Measurements from ENCODE around the gene COL25A1. TPM values are rescaled to one million over a fixed set of nuclear protein-coding genes. Genes with fewer than 3 reads are reported as not detected.

Gene COL25A1
- total RNA-seq, 1 donor from 2014 or later: 10.4 TPM

DNA sequence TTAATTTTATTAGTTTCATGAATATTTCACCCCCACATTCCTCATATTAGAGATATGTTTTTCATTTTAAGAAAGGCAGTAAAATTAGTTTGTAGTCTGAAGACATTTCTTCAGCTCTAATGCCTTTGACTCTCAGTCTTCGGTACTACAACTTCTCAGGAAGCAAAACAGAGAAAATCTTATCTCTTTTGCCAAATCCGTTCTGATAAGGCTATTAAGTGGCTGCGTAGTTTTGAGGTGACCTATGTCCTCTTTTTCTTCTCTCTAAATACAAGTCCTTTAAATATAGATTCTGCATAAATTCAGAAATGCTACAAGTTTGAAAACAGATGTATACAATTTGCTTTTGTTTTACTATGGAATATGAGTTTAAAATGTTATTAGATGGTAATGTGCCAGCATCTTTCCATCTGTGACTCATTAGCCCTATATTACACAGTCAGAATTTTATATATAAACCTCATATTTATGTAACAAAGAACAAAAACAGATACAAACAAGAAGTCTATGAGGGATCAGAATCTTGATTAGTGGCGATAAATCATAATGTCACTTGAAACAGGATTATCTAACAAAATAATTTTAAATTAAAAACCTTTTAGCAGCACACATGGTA is 358.4 kb downstream of the COL25A1 start:
- no peak for TF ChIP-seq CTCF (IDR thresholded peaks at IDR 0.05; ENCODE audit: insufficient read depth, low read depth, low read length)
- TF ChIP-seq EZH2 (IDR thresholded peaks at IDR 0.05; ENCODE audit: insufficient read depth, low read length): no peak
- Mint-ChIP-seq H3K27me3 (ENCODE audit: low read depth, unreplicated experiment) (no peaks in the 10 kb centered on the region), H3K9me3 (ENCODE audit: unreplicated experiment) (no peaks in the 10 kb centered on the region), H3K4me1 (ENCODE audit: low read depth, unreplicated experiment) (peaks cover 9% of the 10 kb centered on the region), H3K4me3 (ENCODE audit: unreplicated experiment) (no peak overlapping the region), H3K27ac (ENCODE audit: unreplicated experiment) (no peak overlapping the region), H3K36me3 (ENCODE audit: low read depth, unreplicated experiment) (no peaks in the 10 kb centered on the region)
- Histone ChIP-seq H3K9ac (ENCODE audit: low read length) (no peak overlapping the region), H3K9me3 (ENCODE audit: insufficient read depth, low read depth, low read length) (no peaks in the 10 kb centered on the region), H3K4me1 (ENCODE audit: insufficient read depth, low read length) (no peaks in the 10 kb centered on the region), H3K36me3 (ENCODE audit: insufficient read depth, low read length) (no peaks in the 10 kb centered on the region), H3K79me2 (ENCODE audit: insufficient read depth, low read length) (no peaks in the 10 kb centered on the region), H4K20me1 (ENCODE audit: insufficient read depth, low read length) (no peaks in the 10 kb centered on the region), H3K4me2 (ENCODE audit: low read length) (no peak overlapping the region), H2AFZ (ENCODE audit: low read depth, low read length) (no peak overlapping the region), H3K4me3 (ENCODE audit: insufficient read depth, low read depth, low read length) (no peak overlapping the region), H3K27me3 (ENCODE audit: insufficient read depth, low read length) (no peaks in the 10 kb centered on the region), H3K27ac (ENCODE audit: low read depth, low read length) (no peak overlapping the region)
- no peak for FAIRE-seq
- DNase-seq (ENCODE audit: low read depth): no peak

DNA sequence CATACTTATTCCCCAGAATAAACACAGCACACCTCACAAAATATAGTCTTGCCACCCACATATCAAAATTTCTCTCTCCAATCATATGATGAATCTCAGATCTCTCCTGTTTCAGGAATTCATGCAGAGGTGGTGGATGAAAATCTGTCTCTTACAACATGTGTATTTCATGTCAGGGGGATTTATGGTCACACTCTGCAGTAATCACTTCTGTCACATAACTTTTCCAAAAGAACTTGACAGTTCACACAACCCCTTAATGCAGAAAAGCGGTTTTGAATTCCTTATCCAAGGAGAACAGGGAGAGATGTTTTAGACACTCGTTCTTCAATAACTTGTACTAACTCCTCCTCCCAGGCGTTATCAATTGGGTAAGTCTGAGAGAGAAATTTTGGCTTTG is 359.1 kb downstream of the COL25A1 start:
- H2AFZ ChIP-seq (ENCODE audit: low read depth, low read length): no peak overlapping the region
- H3K36me3 Mint-ChIP-seq (ENCODE audit: low read depth, unreplicated experiment): no peaks in the 10 kb centered on the region
- DNase-seq (ENCODE audit: low read depth) (no peak), FAIRE-seq (no peak)
- H3K9ac ChIP-seq (ENCODE audit: low read length): no peak overlapping the region
- peaks cover 9% of the 10 kb centered on the region for H3K4me1 Mint-ChIP-seq (ENCODE audit: low read depth, unreplicated experiment)
- no peak for TF ChIP-seq CTCF (IDR thresholded peaks at IDR 0.05; ENCODE audit: insufficient read depth, low read depth, low read length)
- TF ChIP-seq EZH2 (IDR thresholded peaks at IDR 0.05; ENCODE audit: insufficient read depth, low read length): no peak
- no peak overlapping the region for H3K4me2 ChIP-seq (ENCODE audit: low read length)
- H3K4me3 ChIP-seq (ENCODE audit: insufficient read depth, low read depth, low read length): no peak overlapping the region
- no peak overlapping the region for H3K4me3 Mint-ChIP-seq (ENCODE audit: unreplicated experiment)
- no peak overlapping the region for H3K27ac Mint-ChIP-seq (ENCODE audit: unreplicated experiment)
- H3K4me1 ChIP-seq (ENCODE audit: insufficient read depth, low read length): no peaks in the 10 kb centered on the region
- H3K9me3 Mint-ChIP-seq (ENCODE audit: unreplicated experiment): no peaks in the 10 kb centered on the region
- no peaks in the 10 kb centered on the region for H3K27me3 Mint-ChIP-seq (ENCODE audit: low read depth, unreplicated experiment)
- H3K27me3 ChIP-seq (ENCODE audit: insufficient read depth, low read length): no peaks in the 10 kb centered on the region
- no peaks in the 10 kb centered on the region for H3K36me3 ChIP-seq (ENCODE audit: insufficient read depth, low read length)
- H3K27ac ChIP-seq (ENCODE audit: low read depth, low read length): no peak overlapping the region
- no peaks in the 10 kb centered on the region for H4K20me1 ChIP-seq (ENCODE audit: insufficient read depth, low read length)
- no peaks in the 10 kb centered on the region for H3K9me3 ChIP-seq (ENCODE audit: insufficient read depth, low read depth, low read length)
- no peaks in the 10 kb centered on the region for H3K79me2 ChIP-seq (ENCODE audit: insufficient read depth, low read length)

DNA sequence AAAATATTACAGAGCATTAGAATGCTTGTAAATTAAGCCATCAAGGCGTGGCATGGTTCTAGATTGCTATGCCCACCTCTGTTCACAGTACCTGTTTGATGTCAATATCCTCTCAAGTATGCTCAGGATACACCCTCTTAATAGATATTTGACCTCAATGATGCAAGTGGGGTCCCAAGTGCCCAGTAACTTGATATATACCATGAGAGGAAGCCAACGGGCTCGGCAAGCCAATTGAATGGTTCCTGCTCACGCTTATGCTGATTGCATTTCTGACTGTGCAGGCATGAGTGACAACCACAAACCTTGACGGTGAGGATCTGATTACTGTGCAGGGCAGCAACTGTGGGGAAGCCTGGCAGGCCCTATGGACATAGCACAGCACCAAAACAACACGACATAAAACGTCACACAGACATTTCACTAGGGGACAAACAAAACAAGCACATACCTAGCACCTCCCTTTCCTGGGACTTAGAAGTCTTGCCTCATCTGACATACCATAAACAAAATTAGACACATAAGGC is 360.5 kb downstream of the COL25A1 start:
- no peaks in the 10 kb centered on the region for H3K27me3 ChIP-seq (ENCODE audit: insufficient read depth, low read length)
- DNase-seq (ENCODE audit: low read depth): no peak
- no peaks in the 10 kb centered on the region for H3K79me2 ChIP-seq (ENCODE audit: insufficient read depth, low read length)
- no peak for FAIRE-seq
- H3K4me3 ChIP-seq (ENCODE audit: insufficient read depth, low read depth, low read length): no peak overlapping the region
- no peaks in the 10 kb centered on the region for H3K27me3 Mint-ChIP-seq (ENCODE audit: low read depth, unreplicated experiment)
- no peak overlapping the region for H3K27ac ChIP-seq (ENCODE audit: low read depth, low read length)
- H3K9me3 ChIP-seq (ENCODE audit: insufficient read depth, low read depth, low read length): no peaks in the 10 kb centered on the region
- no peaks in the 10 kb centered on the region for H3K9me3 Mint-ChIP-seq (ENCODE audit: unreplicated experiment)
- H3K9ac ChIP-seq (ENCODE audit: low read length): no peak overlapping the region
- H3K36me3 ChIP-seq (ENCODE audit: insufficient read depth, low read length): no peaks in the 10 kb centered on the region
- H3K27ac Mint-ChIP-seq (ENCODE audit: unreplicated experiment): no peak overlapping the region
- no peak overlapping the region for H3K4me2 ChIP-seq (ENCODE audit: low read length)
- H3K4me1 Mint-ChIP-seq (ENCODE audit: low read depth, unreplicated experiment): peaks cover 19% of the 10 kb centered on the region
- H2AFZ ChIP-seq (ENCODE audit: low read depth, low read length): no peak overlapping the region
- no peaks in the 10 kb centered on the region for H3K36me3 Mint-ChIP-seq (ENCODE audit: low read depth, unreplicated experiment)
- no peaks in the 10 kb centered on the region for H4K20me1 ChIP-seq (ENCODE audit: insufficient read depth, low read length)
- H3K4me3 Mint-ChIP-seq (ENCODE audit: unreplicated experiment): no peak overlapping the region
- no peak for TF ChIP-seq CTCF (IDR thresholded peaks at IDR 0.05; ENCODE audit: insufficient read depth, low read depth, low read length)
- no peaks in the 10 kb centered on the region for H3K4me1 ChIP-seq (ENCODE audit: insufficient read depth, low read length)

All from astrocyte (in vitro differentiated cells and primary cell).